ENCODE measurements around the gene CUX1.

- TF ChIP-seq CTCF (IDR thresholded peaks at IDR 0.05) (no peak), POLR2A (IDR thresholded peaks at IDR 0.05) (no peak)
Observed at GRCh38 chr7:101875283-101875846, 57.9 kb downstream of the CUX1 start.

Measured in esophagus squamous epithelium (tissue), 4 donors.